HG03095 (cell line): Measurements from ENCODE around the gene KIN.
"Not testable (repeated sequence)": the region's sequence is repeated elsewhere in the genome, so short reads cannot be mapped to it uniquely, and the experiment has no call there.

Source experiments
- ATAC-seq: cut with Tn5 transposase; IDR thresholded peaks from one replicate; pipeline ENCODE4 v1.9.1; 2021; ENCODE audit warnings: moderate library complexity; ENCODE audit not compliant: unreplicated experiment

Gene KIN

DNA sequence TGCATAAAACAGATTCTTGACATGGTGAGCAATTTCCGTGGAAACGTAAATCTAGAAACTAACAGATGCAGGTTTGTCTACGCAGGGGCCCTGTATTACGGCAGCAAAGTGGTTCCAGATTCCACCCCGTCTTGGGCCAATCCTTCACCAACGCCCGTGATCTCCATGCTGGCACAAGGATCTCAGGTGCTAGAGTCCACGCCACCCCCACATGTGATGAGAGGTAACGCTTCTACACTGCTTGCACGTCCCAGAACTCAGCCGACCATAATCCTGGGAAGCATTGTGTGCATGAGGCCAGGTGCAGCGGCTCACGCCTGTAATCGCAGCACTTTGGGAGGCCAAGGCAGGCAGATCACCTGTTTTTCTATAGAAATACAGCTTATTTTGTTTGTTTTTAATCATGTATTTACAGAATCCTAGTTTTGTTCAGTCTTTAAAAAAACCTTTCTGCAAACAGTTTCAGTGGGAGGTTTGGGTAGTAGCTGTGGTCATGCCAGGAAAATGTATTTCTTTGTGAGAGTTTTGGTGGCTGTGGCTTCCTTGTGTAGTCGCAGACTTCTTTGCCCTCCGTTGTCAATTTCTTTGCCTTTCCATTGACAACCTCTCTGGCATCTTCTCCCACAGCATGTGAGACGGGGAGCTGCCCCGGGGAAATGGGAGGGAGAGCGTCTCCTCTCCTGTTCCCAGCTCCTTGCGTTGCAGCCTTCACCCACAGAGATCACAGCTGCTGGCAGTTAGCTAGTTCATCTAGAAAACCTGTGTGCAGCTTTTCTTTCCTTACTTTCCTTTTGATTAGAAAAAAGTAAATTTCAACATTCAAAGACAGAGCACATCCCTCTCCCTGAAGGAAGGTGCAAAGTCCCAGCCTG, 49.0 kb downstream of the KIN start:
- ATAC-seq = no peak

DNA sequence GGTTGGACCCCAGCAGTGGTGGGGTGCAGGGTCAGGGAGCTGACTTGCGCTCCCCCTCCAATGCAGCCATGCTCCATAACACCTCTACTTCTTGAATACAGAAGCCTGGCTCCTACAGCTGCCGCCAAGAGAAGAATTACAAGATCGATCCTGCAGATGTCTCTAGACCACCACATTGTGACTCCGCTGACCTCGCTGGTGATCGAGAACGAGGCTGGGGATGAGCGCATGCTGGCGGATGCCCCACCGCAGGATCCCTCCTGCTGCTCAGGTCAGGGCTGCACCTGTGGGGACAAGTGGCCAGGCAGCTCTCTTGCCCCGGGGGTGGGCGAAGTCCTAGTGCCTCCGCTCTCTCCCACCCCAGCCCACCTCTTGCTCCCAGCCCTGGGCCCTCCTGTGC, 53.0 kb downstream of the KIN start:
- ATAC-seq = no peak

DNA sequence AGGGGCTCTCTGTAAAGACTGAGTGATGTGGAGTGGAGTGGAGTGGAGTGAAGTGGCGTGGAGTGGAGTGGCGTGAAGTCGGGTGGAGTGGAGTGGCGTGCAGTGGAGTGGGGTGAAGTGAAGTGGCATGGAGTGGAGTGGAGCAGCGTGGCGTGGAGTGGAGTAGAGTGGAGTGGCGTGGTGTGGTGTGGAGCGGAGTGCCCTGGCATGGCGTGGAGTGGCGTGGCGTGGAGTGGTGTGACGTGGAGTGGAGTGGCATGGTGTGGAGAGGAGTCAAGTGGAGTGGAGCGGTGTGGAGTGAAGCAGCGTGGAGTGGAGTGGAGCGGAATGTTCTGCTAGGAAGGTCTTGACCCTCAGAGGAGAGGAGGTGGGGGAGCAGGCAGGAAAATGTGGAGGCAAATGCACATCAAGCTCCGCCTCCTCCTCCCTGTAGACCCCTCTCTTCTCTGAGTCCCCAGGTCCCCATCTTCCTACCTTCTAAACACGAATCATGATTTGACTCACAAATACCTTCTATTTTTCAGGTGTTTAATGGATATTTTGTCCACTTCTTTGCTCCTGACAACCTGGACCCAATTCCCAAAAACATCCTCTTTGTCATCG, 64.8 kb downstream of the KIN start:
- ATAC-seq = no peak

DNA sequence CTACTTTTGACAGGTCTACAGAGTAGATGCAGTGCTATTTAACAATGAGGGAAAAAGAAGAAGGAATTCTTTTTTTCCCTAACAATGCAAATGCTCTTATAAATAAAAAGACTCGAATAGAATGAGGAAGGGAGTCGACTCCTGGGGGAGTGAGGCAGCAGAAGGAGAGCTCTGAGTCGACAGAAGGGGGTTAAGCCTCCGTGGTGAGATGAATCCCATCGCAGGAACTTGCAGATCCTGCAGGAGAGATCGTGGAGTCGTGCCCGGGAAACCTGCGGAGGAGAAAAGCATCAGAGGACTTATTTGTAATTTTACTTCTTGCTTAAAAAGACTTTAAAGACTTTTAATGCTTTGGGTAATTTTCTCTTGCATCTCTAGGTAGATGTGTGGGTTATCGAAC, 67.3 kb downstream of the KIN start:
- ATAC-seq = no peak

DNA sequence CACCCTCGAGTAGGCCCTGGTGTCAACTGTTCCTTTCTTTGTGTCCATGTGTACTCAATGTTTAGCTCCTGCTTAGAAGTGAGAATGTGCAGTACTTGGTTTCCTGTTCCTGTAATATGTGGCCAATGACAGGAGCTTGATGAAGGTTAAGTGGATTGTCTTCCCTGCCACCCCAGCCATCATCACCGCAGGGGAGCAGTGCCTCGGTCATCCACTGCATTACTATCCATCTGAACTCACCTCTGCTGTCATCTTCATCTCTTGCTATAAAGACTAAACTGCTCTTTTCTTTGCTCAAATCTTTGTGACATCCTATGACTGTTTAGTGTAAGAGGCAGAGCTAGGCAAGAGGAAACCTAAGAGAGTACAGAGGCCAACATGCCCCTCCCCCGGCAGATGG, 69.1 kb downstream of the KIN start:
- ATAC-seq = no peak

DNA sequence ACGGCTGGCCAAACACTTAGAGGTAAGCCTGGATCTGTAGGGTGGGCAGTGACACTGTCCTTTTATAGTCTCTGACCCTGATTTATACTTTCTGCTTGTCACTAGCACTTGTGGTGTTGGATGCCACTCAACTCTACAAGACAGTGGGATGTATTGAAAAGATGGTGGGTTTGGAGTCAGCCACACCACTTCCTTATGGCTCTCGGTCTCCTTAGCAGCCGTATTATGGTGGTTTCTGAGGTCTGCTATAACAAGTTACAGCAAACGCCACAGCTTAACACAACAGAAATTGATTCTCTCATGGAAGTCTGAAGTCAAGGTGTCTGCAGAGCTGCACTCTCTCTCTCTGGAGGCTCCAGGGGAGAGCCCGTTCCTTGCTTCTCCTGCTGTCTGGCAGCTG, 70.0 kb downstream of the KIN start:
- ATAC-seq = no peak

DNA sequence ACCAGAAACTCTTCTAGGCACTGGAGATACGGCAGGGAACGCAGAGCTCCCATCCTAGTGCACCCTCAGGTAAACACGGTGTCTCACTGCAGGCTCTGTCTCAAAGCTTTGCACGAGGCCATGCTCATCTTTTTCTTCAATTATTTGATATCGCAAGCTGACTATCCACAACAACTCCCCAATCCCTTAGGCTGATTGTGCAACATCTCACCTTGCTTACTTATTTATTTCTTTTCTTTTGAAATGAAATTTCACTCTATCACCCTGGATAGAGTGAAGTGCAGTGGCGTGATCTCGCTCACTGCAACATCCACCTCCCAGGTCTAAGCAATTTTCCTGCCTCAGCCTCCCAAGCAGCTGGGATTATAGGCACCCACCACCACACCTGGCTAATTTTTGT, 72.3 kb downstream of the KIN start:
- no peak for ATAC-seq

DNA sequence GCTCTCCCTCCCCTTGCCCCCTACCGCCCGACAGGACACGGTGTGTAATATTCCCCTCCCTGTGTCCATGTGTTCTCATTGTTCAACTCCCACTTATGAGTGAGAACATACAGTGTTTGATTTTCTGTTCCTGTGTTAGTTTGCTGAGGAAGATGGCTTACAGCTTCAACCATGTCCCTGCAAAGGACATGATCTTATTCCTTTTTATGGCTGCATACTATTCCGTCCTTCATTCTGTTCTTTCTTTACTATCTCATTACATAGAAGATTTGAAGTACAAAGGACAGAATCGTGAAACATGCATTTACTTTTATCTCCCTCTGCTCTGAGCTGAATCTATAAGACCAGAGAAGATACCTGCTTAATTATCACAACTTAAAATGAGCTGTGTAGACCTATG, 76.7 kb downstream of the KIN start:
- not testable (repeated sequence) for ATAC-seq

DNA sequence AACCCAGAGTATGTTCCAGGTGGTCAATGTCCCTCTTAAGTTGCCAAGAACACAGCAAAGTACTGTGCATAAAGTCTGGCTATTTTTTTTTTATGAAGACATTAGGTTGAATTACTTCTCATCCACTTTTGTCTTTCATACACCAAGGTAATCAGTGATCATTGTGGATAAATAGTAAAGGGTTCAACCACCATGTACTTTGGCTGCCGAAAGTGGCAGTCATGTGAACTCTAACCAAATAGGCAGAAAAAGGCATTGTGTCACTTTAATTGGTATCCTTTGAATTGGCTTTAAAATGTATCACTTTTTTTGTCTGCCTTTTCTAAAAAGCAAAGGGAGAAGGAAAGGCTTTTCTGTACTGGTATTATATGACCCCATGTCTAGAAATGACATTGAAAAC, 77.3 kb downstream of the KIN start:
- ATAC-seq = no peak

DNA sequence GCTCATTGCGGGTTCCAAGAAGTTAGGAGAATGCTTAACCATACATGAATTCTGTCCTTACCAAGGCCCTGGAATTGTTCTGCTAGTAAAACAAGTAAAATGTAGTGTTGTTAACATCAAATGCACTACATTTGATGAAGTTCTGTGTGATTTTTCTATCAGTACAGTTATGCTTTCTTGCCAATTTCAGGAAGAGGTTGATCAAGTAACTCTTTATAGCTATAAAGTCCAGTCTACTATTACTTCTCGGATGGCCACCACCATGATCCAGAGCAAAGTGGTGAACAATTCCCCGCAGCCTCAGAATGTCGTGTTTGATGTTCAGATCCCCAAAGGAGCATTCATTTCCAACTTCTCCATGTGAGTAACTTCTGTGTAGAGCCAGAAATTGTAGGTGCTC, 79.0 kb downstream of the KIN start:
- no peak for ATAC-seq

DNA sequence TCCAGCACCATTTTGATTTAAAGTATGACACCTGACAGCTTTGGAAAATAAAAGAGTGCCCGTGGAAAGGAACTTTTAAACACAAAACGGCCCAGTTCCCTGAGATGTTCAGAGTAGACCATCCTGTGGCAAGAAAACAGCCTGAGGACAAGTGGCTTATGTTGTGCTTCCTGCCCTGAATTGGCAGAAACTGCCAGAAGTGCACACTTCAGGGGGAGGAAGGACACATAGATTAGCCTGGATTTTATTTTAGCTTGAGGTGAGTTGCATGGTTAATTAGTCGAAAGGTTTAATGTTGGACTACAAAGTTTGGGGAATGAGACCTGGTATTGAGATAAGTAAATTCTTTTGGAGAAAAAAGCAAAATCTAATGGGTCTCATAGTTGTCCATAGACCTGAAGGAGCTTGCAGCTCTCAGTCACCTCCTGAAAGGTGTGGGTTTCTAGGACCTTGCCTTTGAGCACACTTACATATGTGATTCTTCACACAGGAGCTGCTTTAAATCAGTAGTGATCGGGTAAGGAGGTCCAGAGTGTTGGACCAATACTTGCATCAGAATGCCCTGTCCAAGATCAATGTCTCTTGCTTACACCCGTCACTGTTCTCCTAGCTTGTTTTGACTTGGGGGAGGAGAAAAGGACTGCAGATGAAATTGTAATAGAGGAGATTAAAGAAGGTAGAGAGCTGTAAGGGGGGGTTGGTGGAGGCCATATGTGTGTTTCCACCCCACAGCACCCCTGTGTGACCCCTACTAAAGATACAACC, 79.8 kb downstream of the KIN start:
- no peak for ATAC-seq

DNA sequence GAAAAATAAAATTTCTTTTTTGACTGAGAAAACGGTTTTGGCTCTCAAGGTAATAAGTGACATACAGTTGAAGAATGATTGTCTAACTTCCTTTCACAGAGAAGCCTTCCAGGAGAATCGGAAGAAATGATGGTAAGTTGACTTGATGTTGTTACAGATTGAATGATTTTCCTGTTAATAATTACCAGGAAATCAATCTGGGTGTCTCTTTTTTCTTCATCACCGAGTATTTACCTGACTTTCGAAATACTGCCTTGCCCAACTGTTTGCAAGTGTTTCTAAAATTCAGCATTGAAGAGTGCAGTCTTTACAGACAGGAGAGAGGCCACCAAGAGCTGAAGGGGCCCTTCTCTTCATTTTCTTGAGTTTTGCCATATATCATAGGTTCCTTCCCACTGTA, 80.7 kb downstream of the KIN start:
- no peak for ATAC-seq

DNA sequence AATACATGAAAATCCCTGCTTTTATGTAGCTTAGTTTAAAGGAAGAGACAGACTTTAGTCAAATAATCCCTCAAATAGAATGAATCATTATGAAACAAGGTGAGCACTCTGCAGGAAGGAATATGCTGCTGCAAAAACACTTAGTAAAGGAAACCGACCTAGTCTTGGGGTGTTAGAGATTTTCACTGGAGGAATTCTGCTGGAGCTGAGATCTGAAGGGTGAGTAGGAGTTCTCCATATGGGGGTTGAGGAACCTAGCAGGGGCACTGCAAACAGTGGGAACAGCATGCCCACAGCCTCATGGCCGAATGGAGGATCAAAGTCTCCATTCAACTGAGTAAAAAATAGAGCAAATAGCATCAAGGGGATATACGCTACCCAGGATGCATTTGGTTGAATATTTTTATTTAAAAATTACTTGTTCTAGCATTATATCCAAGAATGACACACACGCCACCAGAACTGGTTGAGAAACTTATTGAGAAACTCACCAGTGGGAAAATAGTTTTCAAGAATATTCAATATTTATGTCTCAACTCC, 81.2 kb downstream of the KIN start:
- no peak for ATAC-seq

DNA sequence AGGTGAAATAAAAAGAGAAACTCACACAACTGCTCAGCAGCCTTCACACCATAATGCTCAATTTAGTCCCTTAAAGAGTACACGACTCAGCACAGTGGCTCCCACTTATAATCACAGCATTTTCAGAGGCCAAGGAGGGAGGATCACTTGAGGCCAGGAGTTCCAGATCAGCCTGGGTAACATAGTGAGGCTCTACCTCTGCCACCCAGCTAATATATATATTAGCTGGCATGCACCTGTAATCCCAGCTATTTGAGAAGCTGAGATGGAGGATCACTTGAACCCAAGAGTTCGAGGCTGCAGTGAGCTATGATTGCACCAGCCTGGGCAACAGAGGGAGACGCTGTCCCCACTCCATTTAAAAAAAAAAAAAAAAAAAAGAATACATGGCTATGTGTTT, 82.5 kb downstream of the KIN start:
- ATAC-seq = no peak

DNA sequence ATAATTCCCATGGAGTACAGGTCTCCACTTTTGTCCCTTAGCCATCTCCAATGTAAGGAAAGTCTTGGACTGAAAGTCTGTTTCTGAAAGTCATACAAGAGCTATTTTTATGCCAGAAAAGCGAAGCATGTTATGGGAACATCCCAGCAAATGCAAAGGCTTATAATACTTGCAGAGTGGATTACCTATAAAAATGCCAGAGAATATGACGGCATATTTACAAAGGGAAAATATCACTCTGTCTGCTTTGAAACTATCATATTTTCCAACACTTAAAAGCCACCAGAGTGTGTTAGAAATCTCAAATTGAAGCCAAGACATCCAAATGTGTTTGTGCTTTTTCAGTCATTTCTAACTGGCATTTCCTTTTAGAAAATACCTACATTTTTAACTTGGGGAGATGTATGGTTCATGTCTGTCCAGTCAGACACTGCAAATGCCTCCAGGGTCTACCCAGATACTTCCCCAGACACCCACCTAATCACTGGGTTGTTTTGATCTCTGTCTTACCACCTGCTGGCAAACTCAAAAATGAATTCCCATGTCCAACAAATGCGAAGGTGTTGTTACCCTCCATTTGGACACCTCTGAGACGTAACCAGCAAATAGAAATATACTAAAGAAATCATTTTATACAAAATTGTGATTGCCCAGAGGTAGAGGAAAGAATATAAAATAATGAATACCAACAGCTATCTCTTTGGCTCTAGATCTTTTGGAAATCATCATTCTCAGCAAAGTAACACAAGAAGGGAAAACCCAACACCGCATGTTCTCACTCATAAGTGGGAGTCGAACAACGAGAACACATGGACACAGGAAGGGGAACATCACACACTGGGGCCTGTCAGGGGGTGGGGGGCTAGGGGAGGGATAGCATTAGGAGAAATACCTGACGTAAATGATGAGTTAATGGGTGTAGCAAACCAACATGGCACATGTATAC, 83.4 kb downstream of the KIN start:
- ATAC-seq = no peak

DNA sequence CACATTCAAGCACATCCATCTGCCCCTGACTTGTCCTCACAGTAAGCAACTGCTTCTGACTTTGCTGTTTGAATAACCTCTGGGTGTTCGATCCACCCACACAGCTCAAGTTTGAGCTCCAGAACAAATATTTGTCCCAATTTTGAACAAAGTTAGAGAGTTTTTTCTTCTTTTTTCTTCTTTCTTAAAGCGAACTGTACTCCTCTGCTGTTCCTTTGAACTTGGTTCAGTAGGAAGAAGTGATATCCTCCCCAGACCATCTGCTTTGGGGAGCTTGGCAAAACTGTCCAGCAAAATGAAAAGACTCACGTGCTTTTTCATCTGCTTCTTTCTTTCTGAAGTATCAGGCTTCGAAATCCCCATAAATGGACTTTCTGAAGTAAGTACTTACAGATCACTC, 84.7 kb downstream of the KIN start, which contains the start of gene ITIH2:
ITIH2 (plus strand) TSS at position 177 of the 400 bp plus-strand sequence; CDS start at position 296, 119 bp downstream.
- no peak for ATAC-seq

DNA sequence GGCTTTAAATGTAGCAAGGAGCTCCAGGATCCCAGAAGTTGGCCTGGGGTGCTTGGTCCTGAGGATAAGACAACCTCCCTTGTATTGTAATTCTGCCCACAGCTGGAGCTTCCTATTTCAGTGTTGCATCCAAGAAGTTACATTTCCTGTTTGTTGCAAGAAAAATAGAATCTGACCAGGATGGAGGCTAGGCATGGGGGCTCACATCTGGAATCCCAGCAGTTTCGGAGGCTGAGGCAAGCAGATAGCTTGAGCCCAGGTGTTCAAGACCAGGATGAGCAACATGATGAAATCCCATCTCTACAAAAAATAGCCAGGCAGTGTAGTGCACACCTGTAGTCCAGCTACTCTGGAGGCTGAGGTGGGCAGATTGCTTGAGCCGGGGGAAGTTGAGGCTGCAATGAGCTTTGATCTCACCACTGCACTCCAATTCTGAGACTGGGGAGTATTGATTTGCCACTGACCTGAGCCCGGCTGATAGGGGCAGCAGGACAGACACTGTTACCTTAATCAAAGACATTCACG, 85.4 kb downstream of the KIN start:
- no peak for ATAC-seq

DNA sequence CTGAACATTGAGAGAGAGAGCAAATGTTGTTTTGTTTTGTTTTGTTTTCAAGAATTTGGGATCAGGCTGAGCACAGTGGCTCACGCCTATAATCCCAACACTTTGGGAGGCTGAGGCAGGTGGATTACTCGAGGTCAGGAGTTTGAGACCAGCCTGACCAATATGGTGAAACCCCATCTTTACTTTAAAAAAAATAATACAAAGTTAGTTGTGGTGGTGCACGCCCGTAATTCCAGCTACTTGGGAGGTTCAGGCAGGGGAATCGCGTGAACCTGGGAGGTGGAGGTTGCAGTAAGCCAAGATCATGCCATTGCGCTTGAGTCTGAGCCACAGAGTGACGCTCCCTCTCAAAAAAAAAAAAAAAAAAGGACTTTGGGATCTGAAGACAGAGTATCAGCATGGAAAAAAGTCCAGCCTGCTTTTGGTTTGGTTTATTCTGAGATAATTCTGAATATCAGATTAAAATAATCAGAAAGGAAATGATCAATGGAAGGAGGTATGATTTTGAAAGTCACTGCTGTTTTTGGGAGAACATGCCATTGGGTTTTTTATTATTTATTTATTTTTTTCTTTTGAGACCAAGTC, 86.5 kb downstream of the KIN start:
- ATAC-seq = no peak
